ENCODE results near the gene PRUNE2. TPM values are rescaled to one million over a fixed set of nuclear protein-coding genes. Genes with fewer than 3 reads are reported as not detected.

PRUNE2 gene
- total and polyA plus RNA-seq, 4 donors: 3.8 to 18.1 (median 7.8) TPM

GRCh38 chr9:76665458-76665857 is 240.5 kb downstream of the PRUNE2 start:
- no peak for DNase-seq
- 86 to 94% methylated on average over 5 of the region's 5 CpGs for WGBS, 2 donors

DNA sequence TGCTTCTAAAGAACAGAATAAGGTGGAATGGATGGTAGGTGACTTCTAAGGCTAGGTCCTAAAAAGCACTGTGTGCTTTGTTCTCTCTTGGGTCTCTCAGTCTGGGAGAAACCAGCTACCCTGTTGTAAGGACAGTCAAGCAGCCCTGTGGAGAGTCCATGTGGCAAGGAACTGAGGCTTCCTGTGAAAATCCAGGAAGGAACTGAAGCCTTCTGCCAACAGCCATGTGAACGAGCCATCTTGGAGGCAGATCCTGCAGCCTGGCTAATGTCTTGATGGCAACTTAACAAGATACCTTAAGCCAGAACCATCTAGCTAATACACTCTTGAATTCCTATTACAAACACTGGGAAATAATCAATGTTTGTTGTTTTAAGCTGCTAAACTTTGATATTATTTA is 241.8 kb downstream of the PRUNE2 start:
- no peak for ATAC-seq (ENCODE audit: insufficient read depth, low FRiP score)
- no peak for DNase-seq

More at GRCh38 chr9:76665458-76665857, 240.5 kb downstream of the PRUNE2 start:
- H3K4me1 ChIP-seq (ENCODE audit: control insufficient read depth in 5 of 5, insufficient read depth in 5 of 5, low read length in 5 of 5): peaks cover 0 to 8% (median 0%) of the 10 kb centered on the region in 5 donors
- no peaks in the 10 kb centered on the region for H3K27me3 ChIP-seq (ENCODE audit: control insufficient read depth in 3 of 3, insufficient read depth in 3 of 3, low read length in 2 of 3)
- H3K36me3 ChIP-seq (ENCODE audit: control insufficient read depth in 4 of 4, insufficient read depth in 4 of 4, low read length in 4 of 4): no peaks in the 10 kb centered on the region
- TF ChIP-seq, protein P1, sequence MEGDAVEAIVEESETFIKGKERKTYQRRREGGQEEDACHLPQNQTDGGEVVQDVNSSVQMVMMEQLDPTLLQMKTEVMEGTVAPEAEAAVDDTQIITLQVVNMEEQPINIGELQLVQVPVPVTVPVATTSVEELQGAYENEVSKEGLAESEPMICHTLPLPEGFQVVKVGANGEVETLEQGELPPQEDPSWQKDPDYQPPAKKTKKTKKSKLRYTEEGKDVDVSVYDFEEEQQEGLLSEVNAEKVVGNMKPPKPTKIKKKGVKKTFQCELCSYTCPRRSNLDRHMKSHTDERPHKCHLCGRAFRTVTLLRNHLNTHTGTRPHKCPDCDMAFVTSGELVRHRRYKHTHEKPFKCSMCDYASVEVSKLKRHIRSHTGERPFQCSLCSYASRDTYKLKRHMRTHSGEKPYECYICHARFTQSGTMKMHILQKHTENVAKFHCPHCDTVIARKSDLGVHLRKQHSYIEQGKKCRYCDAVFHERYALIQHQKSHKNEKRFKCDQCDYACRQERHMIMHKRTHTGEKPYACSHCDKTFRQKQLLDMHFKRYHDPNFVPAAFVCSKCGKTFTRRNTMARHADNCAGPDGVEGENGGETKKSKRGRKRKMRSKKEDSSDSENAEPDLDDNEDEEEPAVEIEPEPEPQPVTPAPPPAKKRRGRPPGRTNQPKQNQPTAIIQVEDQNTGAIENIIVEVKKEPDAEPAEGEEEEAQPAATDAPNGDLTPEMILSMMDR (IDR thresholded peaks at IDR 0.05; ENCODE audit: control extremely low read depth, extremely low read depth): no peak
- H3K4me3 ChIP-seq: no peak overlapping the region
- ATAC-seq (ENCODE audit: insufficient read depth, low FRiP score): no peak
- H3K27ac ChIP-seq (ENCODE audit: low read depth in 1 of 2, low read length in 1 of 2): no peak overlapping the region
- H3K9me3 ChIP-seq (ENCODE audit: control insufficient read depth in 4 of 4, insufficient read depth in 3 of 4, low read length in 3 of 4): peaks cover 0 to 5% (median 0%) of the 10 kb centered on the region in 4 donors
- no peak overlapping the region for H3K9ac ChIP-seq (ENCODE audit: insufficient read depth in 1 of 2, low read length in 2 of 2)

GRCh38 chr9:76662476-76663281 is 243.2 kb downstream of the PRUNE2 start:
- no peaks in the 10 kb centered on the region for H3K36me3 ChIP-seq (ENCODE audit: control insufficient read depth in 4 of 4, insufficient read depth in 4 of 4, low read length in 4 of 4)
- peaks cover 0 to 3% (median 0%) of the 10 kb centered on the region in 4 donors for H3K9me3 ChIP-seq (ENCODE audit: control insufficient read depth in 4 of 4, insufficient read depth in 3 of 4, low read length in 3 of 4)
- H3K4me3 ChIP-seq: no peak overlapping the region
- ATAC-seq (ENCODE audit: insufficient read depth, low FRiP score) (no peak), DNase-seq (no peak)
- no peak overlapping the region for H3K27ac ChIP-seq (ENCODE audit: low read depth in 1 of 2, low read length in 1 of 2)
- TF ChIP-seq, protein P1 (IDR thresholded peaks at IDR 0.05; ENCODE audit: control extremely low read depth, extremely low read depth): no peak
- H3K27me3 ChIP-seq (ENCODE audit: control insufficient read depth in 3 of 3, insufficient read depth in 3 of 3, low read length in 2 of 3): no peaks in the 10 kb centered on the region
- peaks cover 0 to 6% (median 3%) of the 10 kb centered on the region in 5 donors for H3K4me1 ChIP-seq (ENCODE audit: control insufficient read depth in 5 of 5, insufficient read depth in 5 of 5, low read length in 5 of 5)
- WGBS, 2 donors: 19 to 30% methylated on average over 6 of the region's 6 CpGs
- H3K9ac ChIP-seq (ENCODE audit: insufficient read depth in 1 of 2, low read length in 2 of 2): no peak overlapping the region

More for the DNA sequence above, 241.8 kb downstream of the PRUNE2 start:
- TF ChIP-seq, protein P1 (IDR thresholded peaks at IDR 0.05; ENCODE audit: control extremely low read depth, extremely low read depth): no peak
- H3K4me3 ChIP-seq: no peak overlapping the region
- peaks cover 0 to 3% (median 0%) of the 10 kb centered on the region in 4 donors for H3K9me3 ChIP-seq (ENCODE audit: control insufficient read depth in 4 of 4, insufficient read depth in 3 of 4, low read length in 3 of 4)
- no peaks in the 10 kb centered on the region for H3K27me3 ChIP-seq (ENCODE audit: control insufficient read depth in 3 of 3, insufficient read depth in 3 of 3, low read length in 2 of 3)
- H3K4me1 ChIP-seq (ENCODE audit: control insufficient read depth in 5 of 5, insufficient read depth in 5 of 5, low read length in 5 of 5): peaks cover 0 to 6% (median 0%) of the 10 kb centered on the region in 5 donors
- no peak overlapping the region for H3K27ac ChIP-seq (ENCODE audit: low read depth in 1 of 2, low read length in 1 of 2)
- H3K9ac ChIP-seq (ENCODE audit: insufficient read depth in 1 of 2, low read length in 2 of 2): no peak overlapping the region
- WGBS, 2 donors: 42 to 62% methylated on average over 1 of the region's 1 CpG
- no peaks in the 10 kb centered on the region for H3K36me3 ChIP-seq (ENCODE audit: control insufficient read depth in 4 of 4, insufficient read depth in 4 of 4, low read length in 4 of 4)
